Bone marrow (tissue), 2 donors: ENCODE data around the gene MRPL22.
"Not testable (repeated sequence)": the region's sequence is repeated elsewhere in the genome, so short reads cannot be mapped to it uniquely, and the experiment has no call there.

ENCODE experiments used
- DNase-seq, 2 donors: peaks; one replicate each; lab custom pipeline; 2025; lab: John Stamatoyannopoulos, UW

The MRPL22 gene

GRCh38 chr5:154943527-154943926 lies 2.7 kb downstream of the MRPL22 start:
- no peak for DNase-seq

- DNase-seq = no peak
Observed at GRCh38 chr5:154944716-154945115, 3.8 kb downstream of the MRPL22 start.

GRCh38 chr5:154945695-154946301 lies 4.9 kb downstream of the MRPL22 start:
- no peak for DNase-seq

- no peak for DNase-seq
Observed at GRCh38 chr5:154947778-154948177, 6.9 kb downstream of the MRPL22 start.

- no peak for DNase-seq
Observed at GRCh38 chr5:154948313-154948712, 7.4 kb downstream of the MRPL22 start.

GRCh38 chr5:154949781-154950180 lies 8.9 kb downstream of the MRPL22 start:
- DNase-seq = no peak

DNA sequence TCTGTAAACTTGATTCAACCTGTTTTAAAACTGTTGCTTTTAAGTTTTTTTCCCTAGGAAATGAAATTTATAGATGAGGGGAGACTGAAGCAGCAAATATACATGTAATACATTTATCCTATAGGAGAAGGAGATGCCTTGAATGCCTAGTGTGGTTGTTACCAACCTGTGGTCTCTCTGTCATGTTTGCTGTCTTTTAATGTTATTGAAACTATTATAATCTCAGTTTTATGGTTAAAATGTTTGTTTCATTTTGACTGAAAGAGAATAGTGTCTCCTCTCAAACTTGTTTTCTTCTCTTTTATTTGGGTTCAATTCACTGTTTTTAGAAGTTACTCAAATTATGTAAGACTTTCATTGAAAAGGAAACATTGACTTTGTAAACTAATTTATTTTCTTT lies 15.8 kb downstream of the MRPL22 start:
- DNase-seq = no peak

- no peak for DNase-seq
Observed at GRCh38 chr5:154962494-154962893, 21.6 kb downstream of the MRPL22 start.

GRCh38 chr5:154966081-154966841 lies 25.4 kb downstream of the MRPL22 start:
- no peak for DNase-seq

GRCh38 chr5:154966874-154967273 lies 26.0 kb downstream of the MRPL22 start:
- no peak for DNase-seq

- no peak for DNase-seq
Observed at GRCh38 chr5:154967421-154968024, 26.6 kb downstream of the MRPL22 start.

DNA sequence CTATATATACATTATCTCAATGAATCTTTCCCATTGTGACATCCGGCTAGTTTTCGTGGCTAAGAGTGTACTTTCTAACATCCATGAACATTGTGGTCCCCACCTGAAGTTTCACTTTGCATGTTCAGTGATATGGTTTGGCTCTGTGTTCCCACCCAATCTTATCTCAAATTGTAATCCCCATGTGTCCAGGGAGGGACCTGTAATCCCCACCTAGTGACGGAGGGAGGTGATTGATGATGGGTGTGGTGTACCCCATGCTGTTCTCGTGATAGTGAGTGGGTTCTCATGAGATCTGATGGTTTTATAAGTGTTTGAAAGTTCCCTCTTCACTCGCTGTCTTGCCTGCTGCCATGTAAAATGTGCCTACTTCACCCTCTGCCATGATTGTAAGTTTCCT lies 28.1 kb downstream of the MRPL22 start:
- DNase-seq = no peak

GRCh38 chr5:154970759-154971158 lies 29.9 kb downstream of the MRPL22 start:
- DNase-seq = no peak

- no peak for DNase-seq
Observed at GRCh38 chr5:154971501-154971900, 30.6 kb downstream of the MRPL22 start.

DNA sequence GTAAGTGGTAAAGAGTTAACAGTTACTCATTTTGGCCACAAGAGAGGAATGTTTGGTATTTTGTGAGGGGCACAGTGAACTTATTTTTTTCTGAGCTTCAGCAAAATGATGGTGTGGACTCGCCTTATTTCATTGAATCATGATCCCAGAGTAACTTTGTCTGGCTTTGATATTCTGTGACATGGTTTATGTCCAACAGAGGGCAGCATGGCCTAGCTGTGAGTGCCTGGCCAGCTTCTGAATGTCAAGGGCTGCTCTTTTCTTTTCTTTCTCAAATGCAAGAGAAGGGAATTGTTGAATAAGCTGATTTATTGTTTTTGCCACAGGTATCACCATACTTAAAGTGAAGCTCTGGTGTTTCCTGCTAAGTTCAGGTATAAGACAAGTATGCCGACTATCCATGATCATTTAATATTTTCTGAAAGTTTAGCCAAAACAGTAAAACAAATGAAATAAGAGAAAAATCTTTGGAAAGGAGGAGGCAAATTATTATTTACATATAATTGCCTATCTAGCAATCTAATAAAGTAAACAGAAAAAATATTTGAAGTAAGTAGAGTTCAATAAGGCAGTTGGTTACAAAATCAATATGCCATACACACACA lies 31.7 kb downstream of the MRPL22 start:
- DNase-seq = no peak

- DNase-seq = not testable (repeated sequence)
Observed at GRCh38 chr5:154976082-154976481, 35.2 kb downstream of the MRPL22 start.

- DNase-seq = no peak
Observed at GRCh38 chr5:154977409-154977808, 36.5 kb downstream of the MRPL22 start.

- DNase-seq = not testable (repeated sequence)
Observed at GRCh38 chr5:154978294-154978693, 37.4 kb downstream of the MRPL22 start.

- no peak for DNase-seq
Observed at GRCh38 chr5:154984946-154985516, 44.2 kb downstream of the MRPL22 start.

DNA sequence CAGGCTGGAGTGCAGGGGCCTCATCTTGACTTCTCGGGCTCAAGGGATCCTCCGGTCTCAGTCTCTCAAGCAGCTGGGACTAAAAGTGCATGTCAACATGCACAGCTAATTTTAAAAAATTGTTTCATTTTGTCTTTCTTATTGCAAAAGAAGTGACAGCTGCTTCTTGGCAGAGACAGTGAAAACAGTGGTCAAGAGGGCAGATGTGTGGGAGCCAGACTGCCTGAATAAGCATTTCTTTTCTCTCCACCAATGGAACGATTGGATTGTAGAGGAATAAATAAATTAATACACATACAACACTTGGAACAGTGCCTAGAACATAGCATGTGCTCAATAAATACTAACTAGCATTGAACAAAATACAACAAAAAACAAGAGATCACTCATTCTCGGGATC lies 45.3 kb downstream of the MRPL22 start:
- DNase-seq = no peak

- DNase-seq = no peak
Observed at GRCh38 chr5:154989626-154990025, 48.8 kb downstream of the MRPL22 start.

DNA sequence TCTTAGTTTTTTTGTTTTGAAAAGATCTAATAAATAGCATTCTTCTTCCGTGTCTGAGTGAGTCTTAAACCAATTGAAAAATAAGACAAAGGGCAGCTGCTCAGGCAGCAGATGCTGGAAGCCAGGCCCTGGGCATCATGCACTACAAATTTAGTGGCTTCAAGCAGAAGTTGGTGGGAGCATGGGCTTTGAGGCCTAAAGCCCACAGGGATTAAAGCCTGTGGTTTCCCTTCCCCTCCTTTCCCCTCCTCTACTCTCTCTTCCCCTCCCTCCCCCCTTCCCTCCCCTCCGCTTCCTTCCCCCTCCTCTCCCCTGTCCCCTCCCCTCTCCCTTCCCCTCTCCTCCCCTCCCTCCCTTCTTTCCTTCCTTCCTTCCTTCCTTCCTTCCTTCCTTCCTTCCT lies 52.6 kb downstream of the MRPL22 start:
- DNase-seq = no peak

DNA sequence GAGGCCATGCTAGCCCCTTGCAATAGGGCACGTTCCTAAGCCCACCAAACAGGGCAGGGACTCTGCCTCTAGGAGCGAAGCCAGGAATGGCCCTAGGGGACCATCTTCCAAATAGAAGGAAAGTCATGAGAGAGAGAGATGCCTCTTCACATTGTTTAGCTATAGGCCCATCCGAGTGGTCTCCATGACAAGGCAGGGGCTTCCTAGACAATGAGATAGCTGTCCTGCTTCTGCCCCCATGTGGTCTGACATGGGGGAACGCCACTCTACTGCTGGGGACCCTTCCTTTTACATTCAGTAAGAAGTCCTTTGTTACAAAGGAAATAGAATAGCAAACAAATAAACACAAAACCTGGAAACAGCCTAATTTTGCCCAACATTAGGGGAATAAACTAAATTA lies 54.8 kb downstream of the MRPL22 start:
- no peak for DNase-seq
